HUDEP-2 (cell line): ENCODE data around the gene DDR1.
"Not testable (repeated sequence)": the region's sequence is repeated elsewhere in the genome, so short reads cannot be mapped to it uniquely, and the experiment has no call there.

Source experiments
- DNase-seq, 76 experiments: peaks; one replicate each; lab custom pipeline; 2025; ENCODE audit not compliant: unreplicated experiment in 76 of 76; lab: John Stamatoyannopoulos, UW

The DDR1 gene

DNA sequence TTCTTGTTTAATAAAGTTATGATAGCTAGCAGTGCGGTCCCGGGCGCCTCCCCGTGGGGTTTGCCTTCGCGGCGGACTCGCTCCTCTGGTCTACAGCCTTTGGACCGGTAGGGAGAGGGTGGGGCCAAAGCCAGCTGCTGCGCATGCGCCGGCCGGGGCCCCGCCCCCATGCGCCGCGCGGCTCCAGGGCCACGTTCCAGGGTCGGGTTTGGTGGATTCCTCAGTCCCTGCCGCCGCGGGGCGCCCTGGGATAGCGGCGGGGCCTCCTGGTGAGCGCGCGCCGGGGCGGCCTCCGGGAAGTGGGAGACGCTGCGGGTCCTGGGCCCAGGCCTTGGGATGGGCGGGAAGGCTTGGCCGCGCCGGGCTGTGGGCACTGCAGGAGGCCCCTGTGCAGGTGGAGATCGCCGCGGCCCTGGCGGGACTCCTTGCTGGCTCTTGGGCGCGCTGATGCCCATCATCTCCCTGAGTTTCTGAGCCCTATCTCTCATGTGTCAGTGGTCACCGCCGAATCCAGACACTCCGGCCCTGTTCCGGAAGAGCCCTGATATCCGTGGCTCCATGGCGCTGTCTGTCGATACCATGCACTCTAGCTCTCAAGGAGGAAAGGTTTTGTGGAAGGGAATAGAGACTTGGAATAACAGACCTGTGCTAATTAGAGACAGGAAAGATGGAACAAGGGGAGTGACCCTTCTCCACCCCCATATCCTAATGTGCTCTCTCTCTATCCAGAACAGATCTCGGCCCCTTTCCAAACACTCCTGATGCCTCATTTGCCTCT is 29.9 kb downstream of the DDR1 start, which contains the start of gene VARS2:
Gene VARS2, plus strand, starts transcription at position 163 of the 778 bp plus-strand sequence. Its CDS starts 599 bp downstream, at position 762.
- DNase-seq, result peak in 75 of 76 experiments; percentile 45 to 97 (median 92)

DNA sequence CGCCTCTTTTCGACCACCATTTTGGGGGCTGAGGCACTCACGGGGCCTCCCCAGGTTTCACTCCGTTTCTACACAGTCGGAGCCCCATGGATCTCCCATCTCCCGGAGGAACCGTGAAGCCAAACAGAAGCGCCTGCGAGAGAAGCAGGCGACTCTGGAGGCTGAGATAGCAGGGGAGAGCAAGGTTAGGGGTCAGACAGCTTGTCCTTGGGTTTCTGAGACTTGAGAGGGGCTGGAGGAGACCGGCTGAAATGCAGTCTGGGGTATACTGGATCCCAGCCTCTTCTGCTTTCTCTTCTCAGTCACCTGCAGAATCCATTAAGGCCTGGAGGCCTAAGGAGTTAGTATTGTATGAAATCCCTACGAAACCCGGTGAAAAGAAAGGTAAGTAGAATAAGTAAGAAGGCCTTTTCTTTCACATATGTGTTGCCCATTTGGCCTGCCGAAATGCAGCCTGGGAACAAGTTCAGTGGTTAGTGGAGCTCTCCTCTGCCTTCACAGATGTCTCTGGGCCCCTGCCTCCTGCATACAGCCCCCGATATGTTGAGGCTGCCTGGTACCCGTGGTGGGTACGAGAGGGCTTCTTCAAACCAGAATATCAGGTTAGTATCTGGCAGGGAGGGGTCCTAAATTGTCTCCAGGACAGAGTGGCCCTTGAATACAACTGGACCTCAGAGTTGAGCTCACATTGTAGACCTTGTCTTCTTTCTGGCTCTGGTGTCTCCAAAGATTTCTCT is 30.7 kb downstream of the DDR1 start:
- peak in 21 of 76 experiments; percentile 11 to 76 (median 34) for DNase-seq

DNA sequence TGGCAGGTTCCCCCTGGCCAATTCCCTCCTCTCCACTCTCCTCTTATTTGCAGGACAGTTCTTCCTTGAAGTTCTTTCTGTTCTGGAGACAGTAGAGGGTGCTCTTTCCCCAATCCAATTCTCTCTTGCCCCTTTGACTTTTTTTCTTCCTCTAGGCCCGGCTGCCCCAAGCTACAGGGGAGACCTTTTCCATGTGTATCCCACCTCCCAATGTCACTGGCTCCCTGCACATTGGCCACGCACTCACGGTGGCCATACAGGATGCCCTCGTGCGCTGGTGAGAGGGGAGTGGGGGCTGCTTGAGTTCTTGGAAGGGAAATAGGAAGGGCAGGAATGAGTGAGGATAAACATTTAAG is 31.2 kb downstream of the DDR1 start:
- peak in 41 of 76 experiments; percentile 4 to 70 (median 44) for DNase-seq

DNA sequence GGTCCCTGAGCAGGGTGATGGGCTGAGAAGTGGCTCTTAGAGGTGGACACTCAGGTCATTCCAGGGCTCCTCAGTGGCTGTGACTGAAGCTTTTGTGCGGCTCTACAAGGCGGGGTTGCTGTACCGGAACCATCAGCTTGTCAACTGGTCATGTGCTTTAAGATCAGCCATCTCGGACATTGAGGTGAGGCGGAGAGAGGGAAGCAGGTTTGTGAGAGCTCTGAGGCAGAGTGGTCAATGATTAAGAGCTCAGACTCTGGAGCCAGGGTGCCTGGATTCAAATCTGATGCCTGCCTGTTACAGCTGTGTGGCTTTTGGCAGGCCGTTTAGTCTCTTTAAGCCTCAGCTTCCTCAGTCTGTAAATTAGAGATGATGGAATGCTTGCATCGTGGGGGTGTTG is 32.7 kb downstream of the DDR1 start:
- no peak for DNase-seq

DNA sequence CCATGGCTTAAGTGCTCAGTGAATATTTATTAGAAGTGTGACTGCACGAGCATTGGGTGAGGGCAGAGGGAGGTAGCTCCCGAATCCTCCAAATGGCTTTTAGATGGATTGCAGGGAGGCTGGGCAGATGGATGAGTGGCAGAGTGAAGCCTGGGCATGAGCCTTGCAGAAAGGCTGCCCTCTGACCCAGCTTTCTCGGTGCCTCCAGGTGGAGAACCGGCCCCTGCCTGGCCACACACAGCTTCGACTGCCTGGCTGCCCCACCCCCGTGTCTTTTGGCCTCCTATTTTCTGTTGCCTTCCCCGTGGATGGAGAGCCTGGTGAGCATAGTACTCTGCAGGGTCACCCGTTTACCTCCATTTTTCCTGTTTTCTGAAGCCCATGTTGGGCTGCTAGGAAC is 33.2 kb downstream of the DDR1 start:
- no peak for DNase-seq

DNA sequence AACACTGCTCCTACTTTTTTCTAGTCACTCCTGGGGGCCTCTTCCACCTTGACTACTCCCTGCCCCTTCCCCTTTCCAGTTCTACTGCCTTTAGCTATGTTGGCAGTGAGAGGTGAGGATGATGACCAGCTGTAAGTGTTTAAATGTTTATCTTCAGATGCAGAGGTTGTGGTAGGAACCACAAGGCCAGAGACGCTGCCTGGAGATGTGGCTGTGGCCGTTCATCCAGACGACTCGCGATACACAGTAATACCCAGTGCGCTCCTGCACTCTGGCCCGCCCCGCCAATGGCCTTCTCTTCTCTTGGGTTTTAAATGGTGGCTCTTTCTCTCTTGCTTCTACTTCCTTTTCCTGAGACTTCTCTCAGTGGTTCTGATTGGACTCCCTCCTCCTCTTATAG is 34.4 kb downstream of the DDR1 start:
- no peak for DNase-seq

DNA sequence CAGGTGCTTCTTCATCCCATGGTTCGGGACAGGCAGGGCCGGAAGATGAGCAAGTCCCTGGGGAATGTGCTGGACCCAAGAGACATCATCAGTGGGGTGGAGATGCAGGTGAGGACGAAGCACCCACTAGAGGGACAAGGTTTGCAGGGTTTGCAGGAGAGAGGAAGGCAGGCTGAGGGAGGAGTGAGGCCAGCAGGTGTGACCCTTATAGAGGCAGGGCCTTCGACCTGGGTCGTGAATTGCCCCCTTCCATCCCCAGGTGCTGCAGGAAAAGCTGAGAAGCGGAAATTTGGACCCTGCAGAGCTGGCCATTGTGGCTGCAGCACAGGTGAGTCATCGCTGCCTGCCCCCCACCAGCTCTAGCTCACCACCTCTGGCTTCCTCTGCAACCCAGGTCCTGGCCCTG is 38.1 kb downstream of the DDR1 start:
- DNase-seq, result no peak

DNA sequence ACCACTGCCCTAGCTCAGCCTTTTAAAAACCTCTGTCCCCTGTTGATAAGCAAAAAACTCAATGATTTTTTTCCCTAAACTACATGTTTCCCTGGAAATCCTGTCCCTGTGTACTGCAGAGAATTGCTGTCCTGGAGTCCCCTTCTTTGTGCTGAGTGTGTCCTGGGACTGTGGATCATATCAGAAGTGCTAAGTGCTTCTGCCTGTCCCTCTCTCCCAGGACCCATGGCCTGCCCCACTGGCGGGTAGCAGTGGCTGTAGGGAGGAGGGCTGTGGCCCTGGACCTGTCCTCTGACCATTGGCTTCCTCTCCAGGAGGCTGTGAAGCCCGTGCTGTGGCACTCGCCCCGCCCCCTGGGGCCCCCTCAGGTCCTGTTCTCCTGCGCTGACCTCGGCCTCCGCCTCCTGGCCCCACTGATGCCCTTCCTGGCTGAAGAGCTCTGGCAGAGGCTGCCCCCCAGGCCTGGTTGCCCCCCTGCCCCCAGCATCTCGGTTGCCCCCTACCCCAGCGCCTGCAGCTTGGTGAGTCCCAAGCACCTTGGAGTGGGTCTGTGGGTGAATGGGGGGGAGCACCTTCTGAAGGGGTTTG is 39.8 kb downstream of the DDR1 start:
- DNase-seq, result not testable (repeated sequence)

DNA sequence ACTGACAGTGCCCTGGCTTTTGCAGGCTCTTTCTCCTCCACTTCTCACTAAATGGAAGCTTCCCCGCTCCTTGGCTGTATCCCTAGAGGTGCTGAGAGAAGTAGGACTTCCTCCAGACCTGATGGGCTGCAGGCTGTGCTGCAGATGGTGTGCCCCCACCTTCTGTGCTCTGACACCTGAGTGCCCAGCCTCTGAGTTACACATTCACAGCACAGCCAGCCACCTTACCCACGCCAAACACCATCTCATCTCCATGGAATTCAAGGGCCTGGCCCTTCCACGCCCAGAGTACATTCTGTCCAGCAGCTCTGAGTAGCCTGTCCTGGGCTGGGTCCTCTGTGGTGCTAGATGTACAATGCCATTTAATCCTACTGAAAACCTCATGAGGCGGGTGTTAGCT is 42.3 kb downstream of the DDR1 start:
- DNase-seq, result no peak

DNA sequence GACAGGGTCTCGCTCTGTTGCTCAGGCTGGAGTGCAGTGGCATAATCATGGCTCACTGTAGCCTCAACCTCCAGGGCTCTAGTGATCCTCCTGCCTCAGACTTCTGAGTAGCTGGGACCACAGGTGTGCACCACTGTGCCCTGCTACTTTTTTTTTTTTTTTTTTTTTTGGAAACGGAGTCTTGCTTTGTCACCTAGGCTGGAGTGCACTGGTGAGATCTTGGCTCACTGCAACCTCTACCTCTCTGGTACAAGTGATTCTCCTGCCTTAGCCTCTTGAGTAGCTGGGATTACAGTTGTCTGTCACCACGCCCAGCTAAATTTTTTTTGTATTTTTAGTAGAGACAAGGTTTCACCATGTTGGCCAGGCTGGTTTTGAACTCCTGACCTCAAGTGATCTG is 42.8 kb downstream of the DDR1 start:
- not testable (repeated sequence) for DNase-seq

DNA sequence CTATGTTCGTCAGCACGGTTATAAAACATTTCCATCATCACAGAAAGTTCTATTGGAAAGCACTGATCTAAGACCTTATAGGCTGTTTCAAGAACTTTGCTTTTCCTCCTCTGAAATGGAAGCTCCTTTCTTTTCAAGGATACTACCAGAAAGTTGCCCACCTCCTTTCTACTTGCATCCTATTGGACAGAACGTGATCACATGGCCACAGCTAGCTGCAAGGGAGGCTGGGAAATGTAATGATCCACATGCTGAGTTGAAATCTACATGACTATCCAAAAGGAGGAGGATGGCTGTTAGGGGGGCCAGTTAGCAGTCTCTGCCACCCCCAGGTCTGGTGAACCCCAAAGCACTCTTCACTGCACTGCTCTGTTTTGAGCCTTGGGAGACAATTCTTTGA is 44.4 kb downstream of the DDR1 start:
- no peak for DNase-seq

DNA sequence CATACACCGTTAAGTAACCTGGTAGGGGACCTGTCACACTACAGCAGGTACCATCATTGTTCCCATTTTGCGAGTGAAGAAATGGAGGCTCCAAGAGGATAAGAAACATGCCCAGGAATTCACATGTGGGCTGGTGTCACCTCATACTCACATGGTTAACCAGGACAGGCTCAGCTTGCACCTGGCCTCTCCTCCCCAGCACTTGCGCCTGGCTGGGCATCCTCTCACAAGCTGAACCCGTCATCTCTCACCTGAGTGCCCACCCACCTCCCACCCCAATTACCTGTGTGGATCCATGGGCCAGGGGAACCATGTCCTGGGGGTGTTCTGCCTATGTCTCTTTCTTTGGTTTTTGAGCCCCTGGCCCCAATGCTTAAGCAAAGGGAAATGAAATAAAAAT is 46.2 kb downstream of the DDR1 start:
- no peak for DNase-seq

DNA sequence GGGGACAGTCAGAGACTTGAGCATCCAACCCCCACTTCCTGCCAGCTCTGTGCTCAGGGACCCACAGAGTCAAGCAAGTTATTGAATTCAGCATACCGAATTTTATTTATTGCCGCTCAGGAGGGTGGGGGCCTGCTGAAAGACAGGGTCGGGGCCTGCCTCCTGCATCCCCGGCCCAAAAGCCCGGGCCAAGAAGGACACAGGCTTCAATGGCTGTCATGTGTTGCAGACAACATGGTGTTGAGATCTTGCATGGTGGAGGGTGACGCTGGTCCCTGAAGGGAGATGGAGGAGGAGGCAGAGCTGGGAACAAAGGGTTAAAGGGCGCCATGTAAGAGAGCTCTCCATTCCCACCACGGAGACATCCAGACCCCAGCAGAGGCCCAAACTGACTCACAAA is 47.0 kb downstream of the DDR1 start:
- DNase-seq, result no peak

DNA sequence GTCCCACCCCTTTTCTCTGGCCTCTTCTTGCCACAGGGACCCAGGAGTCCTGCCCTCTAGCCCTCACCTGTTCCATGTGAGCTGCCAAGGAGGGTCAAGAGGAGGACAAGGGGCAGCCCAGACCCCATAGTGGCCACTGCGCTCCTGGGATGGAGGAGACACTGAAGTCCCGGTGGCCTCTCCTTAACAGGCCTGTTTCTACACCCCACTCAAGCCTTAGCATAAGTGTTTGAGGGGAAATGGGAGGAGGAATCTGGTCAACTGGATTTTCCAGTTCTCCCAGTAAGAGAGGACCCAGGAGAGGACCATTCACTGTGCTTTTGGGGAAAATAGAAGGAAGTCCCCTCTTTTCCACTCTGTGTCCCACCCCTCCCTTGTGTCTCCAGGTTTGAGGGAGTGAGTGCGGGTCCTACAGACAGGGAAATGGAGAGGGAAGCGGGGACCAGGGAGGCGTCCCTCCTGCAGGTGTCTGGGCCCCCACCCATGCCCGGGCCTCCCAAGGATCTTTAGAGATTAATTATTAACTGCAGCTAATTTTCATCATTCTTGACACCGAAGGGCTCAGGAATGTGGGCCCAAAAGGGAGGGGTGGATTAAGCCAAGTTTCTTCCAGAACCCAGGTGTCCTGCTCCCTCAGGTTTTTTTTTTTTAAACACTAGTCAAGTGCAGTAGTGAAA is 47.8 kb downstream of the DDR1 start, which contains the start of gene SFTA2:
Gene SFTA2, minus strand, starts transcription at position 202 of the 677 bp plus-strand sequence. Its CDS starts 74 bp downstream, at position 128.
- no peak for DNase-seq

DNA sequence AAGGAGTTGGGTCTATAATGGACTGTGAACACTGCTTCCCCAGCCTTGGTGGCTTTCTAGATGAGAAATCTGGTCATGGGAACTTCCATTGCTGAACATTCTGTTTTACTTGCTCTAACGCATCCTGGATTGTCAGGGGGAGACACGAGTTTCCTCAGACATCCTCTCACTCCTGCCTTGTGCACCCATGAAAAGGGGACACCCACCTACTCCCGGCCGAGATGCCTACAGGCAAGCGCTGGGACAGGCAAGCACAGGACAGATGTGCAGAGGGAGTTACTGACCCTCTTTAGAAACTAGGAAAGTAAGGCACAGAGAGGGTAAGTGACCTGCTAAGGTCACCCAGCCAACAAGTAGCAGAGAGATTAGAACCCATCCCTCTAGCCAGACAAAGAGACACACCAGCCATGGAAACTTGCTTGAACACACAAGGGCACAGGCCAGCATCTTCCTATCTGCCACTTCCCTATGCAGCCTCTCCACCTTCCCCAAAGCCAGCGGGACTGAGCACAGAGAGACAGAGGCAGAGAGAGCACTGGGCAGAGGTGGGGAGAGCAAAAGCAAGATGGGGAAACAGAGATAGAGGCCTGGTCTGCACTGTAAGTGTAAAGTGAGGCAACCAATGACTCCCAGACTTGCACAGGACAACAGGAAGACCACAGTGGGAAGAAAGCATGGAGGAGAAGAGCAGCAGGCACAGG is 48.5 kb downstream of the DDR1 start:
- no peak for DNase-seq

DNA sequence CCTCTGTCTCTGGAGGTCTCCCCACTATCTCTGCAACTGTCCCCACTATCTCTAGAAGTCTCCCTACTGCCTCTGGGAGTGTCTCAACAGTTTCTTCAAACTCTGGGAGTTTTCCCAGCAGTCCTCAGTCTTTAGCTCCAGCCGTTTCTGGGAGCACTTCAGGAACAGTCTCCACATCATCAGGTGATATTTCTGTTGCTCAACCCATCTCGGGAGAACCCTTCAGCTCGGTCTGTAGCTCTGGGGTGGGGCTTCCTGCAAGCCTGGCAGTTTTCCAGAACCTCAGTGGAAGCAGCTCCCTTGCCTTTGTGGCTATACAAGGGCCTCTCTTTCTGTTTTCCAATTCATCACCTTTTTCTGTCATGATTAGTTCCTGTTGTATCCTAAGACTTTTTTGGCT is 50.7 kb downstream of the DDR1 start:
- DNase-seq, result peak in 3 of 76 experiments; percentile 2 to 13 (median 11)

DNA sequence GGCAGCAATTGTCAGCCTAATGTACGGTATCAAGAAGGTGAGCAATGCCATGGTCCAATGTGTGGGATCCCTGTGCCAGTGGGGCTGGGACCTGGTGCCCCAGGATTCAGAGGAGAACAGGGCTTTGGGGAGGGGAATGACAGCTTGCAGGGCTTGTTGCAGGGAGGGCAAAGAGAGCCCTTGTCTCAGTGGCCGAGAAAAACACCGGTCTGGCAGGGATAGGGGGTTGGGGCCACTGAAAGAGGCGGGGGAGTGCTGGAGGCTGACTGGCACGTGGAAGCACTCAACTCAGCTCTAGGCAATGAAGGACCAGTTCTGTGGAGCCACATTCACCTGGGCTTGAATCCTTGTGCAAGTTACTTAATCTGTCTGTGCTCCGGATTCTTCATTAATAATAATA is 52.9 kb downstream of the DDR1 start:
- no peak for DNase-seq

DNA sequence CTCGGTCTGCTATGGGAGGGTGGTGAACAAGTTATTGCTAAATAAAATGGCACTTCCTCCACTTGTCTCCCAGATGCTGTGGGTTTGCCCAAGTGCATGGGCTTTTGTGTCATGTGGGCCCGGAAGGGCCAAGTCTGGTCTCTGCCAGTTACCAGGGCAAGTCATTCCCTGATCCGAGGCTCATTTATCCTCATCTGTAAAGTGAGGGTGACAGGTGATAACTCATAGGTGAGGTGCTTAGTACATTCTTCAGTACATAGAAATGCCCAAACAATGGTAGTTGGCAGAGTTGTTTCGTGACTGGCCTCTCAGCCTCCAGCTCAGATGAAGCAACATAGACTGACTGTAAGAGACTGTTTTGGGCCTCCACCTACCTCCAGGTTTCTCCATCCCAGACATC is 54.4 kb downstream of the DDR1 start:
- DNase-seq, result no peak

DNA sequence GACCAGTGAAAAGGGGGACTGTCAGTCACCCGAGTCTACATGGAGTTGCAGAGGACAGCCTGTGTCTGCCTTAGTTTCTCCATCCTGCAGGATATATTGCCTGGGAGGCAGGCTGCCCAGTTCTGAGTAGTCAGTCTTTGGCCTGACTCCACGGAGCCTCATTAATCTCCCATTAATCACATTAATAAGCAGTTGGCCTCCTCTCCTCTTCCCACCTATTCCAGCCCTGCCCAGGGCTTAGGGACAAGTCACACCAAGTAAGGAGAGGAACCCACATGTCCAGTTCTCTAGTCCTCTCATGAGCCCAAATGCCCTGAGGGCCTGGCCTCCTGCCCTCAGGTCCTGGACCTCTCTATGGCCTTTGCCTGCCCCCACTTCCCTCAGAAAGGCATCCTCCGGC is 55.2 kb downstream of the DDR1 start:
- no peak for DNase-seq

DNA sequence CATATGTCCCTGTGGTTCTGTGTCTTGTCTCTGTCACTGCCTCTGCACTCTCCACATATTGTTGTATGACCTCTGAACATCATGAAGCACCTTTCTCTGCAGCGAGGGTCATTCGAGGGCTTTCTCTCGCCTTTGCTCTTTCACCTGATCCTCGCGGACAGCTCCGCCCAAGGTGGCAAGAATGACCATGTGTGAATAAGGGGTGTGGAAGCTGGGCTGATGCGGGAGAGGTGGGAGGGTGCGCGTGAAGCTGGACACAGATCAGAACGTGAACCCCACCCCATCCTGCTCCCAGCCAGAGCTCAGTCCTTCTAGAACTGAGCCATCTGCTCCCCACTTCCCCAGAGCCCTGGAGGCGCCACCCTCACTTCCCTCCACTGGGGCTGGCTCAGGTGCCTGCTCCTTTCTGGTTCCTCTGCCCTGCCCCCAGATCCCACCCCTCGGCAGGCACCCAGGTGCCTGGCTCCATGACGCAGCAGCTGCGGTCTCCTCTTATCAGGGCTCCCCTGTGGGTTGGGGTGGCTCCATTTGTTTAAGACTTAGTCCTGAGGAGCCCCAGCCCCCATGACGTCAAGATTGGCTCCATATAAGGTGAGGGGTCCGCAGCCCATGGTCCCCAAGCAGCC is 56.2 kb downstream of the DDR1 start, which contains the start of gene MUCL3:
Gene MUCL3, plus strand, starts transcription at position 613 of the 626 bp plus-strand sequence. CDS start 27 bp downstream, outside the sequence.
- DNase-seq, result no peak
